ENCODE data around the gene LETM1.

- TF ChIP-seq EZH2 (IDR thresholded peaks at IDR 0.05; ENCODE audit: insufficient read depth, poor library complexity, severe bottlenecking) (no peak), EZH2phosphoT487 (IDR thresholded peaks at IDR 0.05; ENCODE audit: insufficient read depth, low read depth) (no peak)
Observed at GRCh38 chr4:1775731-1776500, 80.0 kb downstream of the LETM1 start.
